ENCODE data around the gene PCSK6. TPM values are rescaled to one million over a fixed set of nuclear protein-coding genes. Genes with fewer than 3 reads are reported as not detected.

PCSK6 gene
- total RNA-seq, 1 experiment from 2014 or later = 3.7 TPM

DNA sequence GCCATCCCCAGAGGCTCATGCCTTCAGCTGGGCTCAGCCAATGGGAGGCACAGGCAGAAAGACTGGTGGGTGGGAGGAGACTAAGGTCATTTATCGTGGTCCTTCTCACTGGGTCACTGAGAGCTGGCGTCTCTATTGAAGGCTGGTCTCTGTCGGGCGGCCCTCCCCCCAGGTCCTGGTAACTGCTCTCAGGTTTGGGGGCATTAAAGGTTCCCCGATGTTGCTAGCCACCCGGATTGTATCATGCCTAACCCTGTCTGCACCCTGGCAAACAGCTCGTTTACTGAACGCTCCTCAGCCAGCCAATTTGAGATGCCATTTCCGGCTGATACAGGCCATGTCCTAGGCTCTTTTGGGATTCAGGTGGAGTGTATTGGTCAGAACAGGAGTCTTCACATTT is 222.7 kb downstream of the PCSK6 start:
- Histone ChIP-seq H2AFZ (ENCODE audit: low read length) (no peak overlapping the region), H3K9me2 (replicated peaks; ENCODE audit: low read length) (no peaks in the 10 kb centered on the region), H3K4me2 (ENCODE audit: low read length) (no peak overlapping the region), H3K9ac (ENCODE audit: low read length) (no peak overlapping the region), H3F3A (ENCODE audit: low read length, unreplicated experiment) (no peaks in the 10 kb centered on the region), H3K9me3 (ENCODE audit: low read length) (no peaks in the 10 kb centered on the region), H3K36me3 (ENCODE audit: low read depth, low read length) (peaks cover 16% of the 10 kb centered on the region), H3K4me3 (ENCODE audit: low read length) (no peak overlapping the region), H3K27me3 (ENCODE audit: low read length) (no peaks in the 10 kb centered on the region), H4K20me1 (ENCODE audit: low read length) (no peaks in the 10 kb centered on the region), H3K4me1 (ENCODE audit: insufficient read depth, low read length) (no peaks in the 10 kb centered on the region), H3K27ac (ENCODE audit: low read length) (no peak overlapping the region), H3K79me2 (ENCODE audit: low read length) (no peaks in the 10 kb centered on the region)
- intact Hi-C loops (cut with micrococcal nuclease) = no loop called here
- BruUV-seq (replicated peaks) = TSS peak; percentile 6
- no peak for ATAC-seq
- ChIA-PET POLR2A (ENCODE audit: unreplicated experiment) (no interaction called here), CTCF (interaction anchor here (0.5 kb wide), 1 partner anchor 181 kb away, joined by 6 read pairs; no protein-coding TSS in a partner anchor)
- TF ChIP-seq EZH2phosphoT487 (IDR thresholded peaks at IDR 0.05; ENCODE audit: borderline replicate concordance, low read length) = no peak
- no peak for TF ChIP-seq EZH2 (IDR thresholded peaks at IDR 0.05; ENCODE audit: low read length, unreplicated experiment)
- TF ChIP-seq, protein P1, sequence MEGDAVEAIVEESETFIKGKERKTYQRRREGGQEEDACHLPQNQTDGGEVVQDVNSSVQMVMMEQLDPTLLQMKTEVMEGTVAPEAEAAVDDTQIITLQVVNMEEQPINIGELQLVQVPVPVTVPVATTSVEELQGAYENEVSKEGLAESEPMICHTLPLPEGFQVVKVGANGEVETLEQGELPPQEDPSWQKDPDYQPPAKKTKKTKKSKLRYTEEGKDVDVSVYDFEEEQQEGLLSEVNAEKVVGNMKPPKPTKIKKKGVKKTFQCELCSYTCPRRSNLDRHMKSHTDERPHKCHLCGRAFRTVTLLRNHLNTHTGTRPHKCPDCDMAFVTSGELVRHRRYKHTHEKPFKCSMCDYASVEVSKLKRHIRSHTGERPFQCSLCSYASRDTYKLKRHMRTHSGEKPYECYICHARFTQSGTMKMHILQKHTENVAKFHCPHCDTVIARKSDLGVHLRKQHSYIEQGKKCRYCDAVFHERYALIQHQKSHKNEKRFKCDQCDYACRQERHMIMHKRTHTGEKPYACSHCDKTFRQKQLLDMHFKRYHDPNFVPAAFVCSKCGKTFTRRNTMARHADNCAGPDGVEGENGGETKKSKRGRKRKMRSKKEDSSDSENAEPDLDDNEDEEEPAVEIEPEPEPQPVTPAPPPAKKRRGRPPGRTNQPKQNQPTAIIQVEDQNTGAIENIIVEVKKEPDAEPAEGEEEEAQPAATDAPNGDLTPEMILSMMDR (conservative IDR thresholded peaks at IDR 0.05; ENCODE audit: low read depth, low read length) = no peak
- no peak for DNase-seq

DNA sequence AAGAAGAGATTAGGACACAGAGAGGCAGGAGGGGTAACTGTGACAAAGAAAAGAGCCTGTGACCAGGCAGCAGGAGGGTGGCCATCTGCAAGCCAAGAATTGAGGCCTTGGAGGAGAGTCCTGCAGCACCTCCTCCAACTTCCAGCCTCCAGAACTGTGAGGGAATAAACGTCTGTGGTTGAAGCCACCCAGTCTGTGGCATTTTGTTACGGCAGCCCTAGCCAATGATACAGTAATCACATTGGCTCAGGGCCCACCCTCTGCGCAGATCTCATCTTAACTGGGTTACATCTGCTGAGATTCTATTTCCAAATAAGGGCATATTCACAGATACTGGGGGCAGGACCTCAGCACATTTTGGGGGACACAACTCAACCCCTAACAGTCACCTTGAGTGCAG is 223.5 kb downstream of the PCSK6 start:
- H3K79me2 ChIP-seq (ENCODE audit: low read length) = no peaks in the 10 kb centered on the region
- no peaks in the 10 kb centered on the region for H3F3A ChIP-seq (ENCODE audit: low read length, unreplicated experiment)
- H3K4me3 ChIP-seq (ENCODE audit: low read length) = no peak overlapping the region
- POLR2A ChIA-PET (ENCODE audit: unreplicated experiment) = no interaction called here
- no peak overlapping the region for H2AFZ ChIP-seq (ENCODE audit: low read length)
- CTCF ChIA-PET = interaction anchor here (0.5 kb wide), 1 partner anchor 180 kb away, joined by 6 read pairs; no protein-coding TSS in a partner anchor
- no peaks in the 10 kb centered on the region for H4K20me1 ChIP-seq (ENCODE audit: low read length)
- no peaks in the 10 kb centered on the region for H3K4me1 ChIP-seq (ENCODE audit: insufficient read depth, low read length)
- H3K27ac ChIP-seq (ENCODE audit: low read length) = no peak overlapping the region
- H3K36me3 ChIP-seq (ENCODE audit: low read depth, low read length) = peaks cover 9% of the 10 kb centered on the region
- H3K9me3 ChIP-seq (ENCODE audit: low read length) = no peaks in the 10 kb centered on the region
- intact Hi-C loops (cut with micrococcal nuclease) = no loop called here
- DNase-seq = no peak
- BruUV-seq (replicated peaks) = no TSS peak
- TF ChIP-seq, protein P1 (conservative IDR thresholded peaks at IDR 0.05; ENCODE audit: low read depth, low read length) = no peak
- TF ChIP-seq EZH2phosphoT487 (IDR thresholded peaks at IDR 0.05; ENCODE audit: borderline replicate concordance, low read length) (no peak), EZH2 (IDR thresholded peaks at IDR 0.05; ENCODE audit: low read length, unreplicated experiment) (no peak)
- H3K9ac ChIP-seq (ENCODE audit: low read length) = no peak overlapping the region
- no peak for ATAC-seq
- no peaks in the 10 kb centered on the region for H3K9me2 ChIP-seq (replicated peaks; ENCODE audit: low read length)
- no peak overlapping the region for H3K4me2 ChIP-seq (ENCODE audit: low read length)
- no peaks in the 10 kb centered on the region for H3K27me3 ChIP-seq (ENCODE audit: low read length)

DNA sequence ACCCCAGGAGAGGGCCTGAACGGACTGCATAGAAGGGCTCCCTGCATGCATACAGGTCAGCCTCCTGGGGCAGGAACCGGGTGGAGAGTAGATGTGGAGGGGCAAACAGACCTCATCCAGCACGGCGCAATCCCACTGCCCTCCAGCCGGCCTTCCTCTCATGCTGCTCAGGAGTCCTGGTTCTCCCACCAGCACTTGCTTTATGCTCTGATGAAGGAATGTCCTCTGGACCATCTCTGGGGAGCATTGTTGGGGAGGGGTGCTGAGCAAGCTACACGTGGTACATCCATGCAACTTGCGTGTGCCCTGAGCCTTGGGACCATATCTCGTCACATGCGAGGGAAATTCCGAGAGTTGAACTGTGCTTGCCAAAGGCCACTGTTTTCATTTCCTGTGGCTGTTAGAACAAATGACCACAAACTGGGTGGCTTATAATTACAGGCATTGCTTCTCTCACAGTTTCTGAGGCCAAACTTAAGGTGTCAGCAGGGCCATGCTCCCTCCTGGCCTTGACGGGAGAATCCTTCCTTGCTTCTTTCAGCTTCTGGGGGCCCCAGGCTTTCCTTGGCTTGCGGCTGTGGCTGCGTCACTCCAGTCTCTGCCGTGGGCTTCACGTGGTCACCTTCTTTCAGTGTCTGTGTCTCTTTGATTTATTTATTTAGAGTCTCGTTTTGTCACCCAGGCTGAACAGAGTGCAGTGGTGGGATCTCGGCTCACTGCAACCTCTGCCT is 224.4 kb downstream of the PCSK6 start:
- Histone ChIP-seq H3K9me3 (ENCODE audit: low read length) (no peaks in the 10 kb centered on the region), H3K36me3 (ENCODE audit: low read depth, low read length) (peaks cover 5% of the 10 kb centered on the region), H3K27me3 (ENCODE audit: low read length) (no peaks in the 10 kb centered on the region), H3K4me3 (ENCODE audit: low read length) (no peak overlapping the region), H3K9me2 (replicated peaks; ENCODE audit: low read length) (no peaks in the 10 kb centered on the region), H3K27ac (ENCODE audit: low read length) (no peak overlapping the region), H2AFZ (ENCODE audit: low read length) (no peak overlapping the region), H4K20me1 (ENCODE audit: low read length) (no peaks in the 10 kb centered on the region), H3K4me1 (ENCODE audit: insufficient read depth, low read length) (no peaks in the 10 kb centered on the region), H3F3A (ENCODE audit: low read length, unreplicated experiment) (no peaks in the 10 kb centered on the region), H3K79me2 (ENCODE audit: low read length) (no peaks in the 10 kb centered on the region), H3K4me2 (ENCODE audit: low read length) (no peak overlapping the region), H3K9ac (ENCODE audit: low read length) (no peak overlapping the region)
- no TSS peak for BruUV-seq (replicated peaks)
- POLR2A ChIA-PET (ENCODE audit: unreplicated experiment) = no interaction called here
- TF ChIP-seq, protein P1 (conservative IDR thresholded peaks at IDR 0.05; ENCODE audit: low read depth, low read length) = no peak
- TF ChIP-seq EZH2phosphoT487 (IDR thresholded peaks at IDR 0.05; ENCODE audit: borderline replicate concordance, low read length) (no peak), EZH2 (IDR thresholded peaks at IDR 0.05; ENCODE audit: low read length, unreplicated experiment) (no peak)
- CTCF ChIA-PET = no interaction called here
- ATAC-seq (no peak), DNase-seq (no peak)
- intact Hi-C loops (cut with micrococcal nuclease) = no loop called here

All from PC-3 (cell line).